Activated CD4-positive, alpha-beta T cell treated with anti-CD3 and anti-CD28 coated beads, Interleukin-2, amount 10 ng/mL, durations not matched to agents 24 days and 14 days (primary cell): Measurements from ENCODE around the gene PAPOLB. TPM values are rescaled to one million over a fixed set of nuclear protein-coding genes. Genes with fewer than 3 reads are reported as not detected.

Experiments used
- DNase-seq: peaks from one replicate; pipeline ENCODE4 v3.0.0; 2022
- H3K27ac Mint-ChIP-seq: one replicate; pipeline ENCODE4 v1.8.0; 2022; ENCODE audit warnings: mild to moderate bottlenecking, mixed read lengths
- H3K27me3 Mint-ChIP-seq: one replicate; pipeline ENCODE4 v1.8.0; 2022; ENCODE audit warnings: mixed read lengths
- H3K36me3 Mint-ChIP-seq: one replicate; pipeline ENCODE4 v1.8.0; 2022; ENCODE audit warnings: low read depth, mild to moderate bottlenecking, mixed read lengths
- H3K4me1 Mint-ChIP-seq: one replicate; pipeline ENCODE4 v1.8.0; 2021; ENCODE audit warnings: mixed read lengths
- H3K4me3 Mint-ChIP-seq: one replicate; pipeline ENCODE4 v1.8.0; 2022; ENCODE audit warnings: mild to moderate bottlenecking, moderate library complexity, mixed read lengths
- H3K9me3 Mint-ChIP-seq: one replicate; pipeline ENCODE4 v1.8.0; 2021; ENCODE audit warnings: mixed read lengths
- intact Hi-C: fragments of 100-400 bp; cut with micrococcal nuclease; formaldehyde crosslinking; loops from one replicate; pipeline ENCODE4 v1.15.1; 2023
- total RNA-seq: library from RNA; stranded (reverse); gene quantifications from 2 replicates; pipeline ENCODE4 v1.2.3, GENCODE V29; 2022

The PAPOLB gene
- total RNA-seq, 1 donor from 2014 or later: not detected

DNA sequence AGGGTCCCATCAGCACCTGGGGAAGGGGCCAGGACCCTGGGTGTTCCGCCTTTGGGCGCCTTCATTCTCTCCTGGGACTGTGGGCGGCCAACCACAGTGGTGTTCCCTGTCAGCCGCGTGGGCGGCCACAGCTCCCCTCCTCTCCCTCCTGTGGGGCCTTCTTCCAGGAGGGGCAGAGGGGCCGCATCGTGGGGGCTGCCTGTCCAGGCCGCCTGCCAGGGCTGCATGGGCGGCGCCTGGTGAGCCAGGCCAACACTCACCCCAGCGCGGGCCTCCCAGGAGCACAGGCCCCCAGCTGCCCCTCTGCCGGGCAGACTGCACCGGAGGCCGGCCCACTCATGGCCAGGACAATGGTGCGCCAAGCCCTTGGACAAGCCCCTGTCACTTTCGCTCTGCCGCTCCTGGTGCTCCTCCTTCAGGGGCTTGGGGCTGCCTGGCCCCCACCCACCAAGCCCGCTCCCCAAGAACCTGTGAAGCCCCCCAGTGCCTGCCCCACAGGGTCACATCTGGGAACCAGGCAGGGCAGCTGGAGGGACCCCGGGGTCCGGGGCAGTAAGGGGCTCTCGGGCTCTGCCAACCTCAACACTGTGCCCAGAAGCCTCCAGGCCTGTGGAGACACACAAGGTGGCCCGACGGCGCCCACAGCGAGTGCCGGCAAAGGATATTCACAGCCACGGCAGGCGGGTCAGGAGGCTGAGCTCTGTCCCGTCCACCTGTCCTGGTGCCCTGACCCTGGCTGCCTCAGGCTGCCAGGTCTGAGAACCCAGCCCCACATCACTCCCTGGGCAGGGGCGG is 43.6 kb downstream of the PAPOLB start:
- no peaks in the 10 kb centered on the region for H3K4me1 Mint-ChIP-seq
- no peak overlapping the region for H3K4me3 Mint-ChIP-seq
- H3K9me3 Mint-ChIP-seq: peaks cover 3% of the 10 kb centered on the region
- H3K27ac Mint-ChIP-seq: no peak overlapping the region
- H3K27me3 Mint-ChIP-seq: peaks cover 9% of the 10 kb centered on the region
- no peaks in the 10 kb centered on the region for H3K36me3 Mint-ChIP-seq
- intact Hi-C loops: no loop called here
- no peak for DNase-seq

DNA sequence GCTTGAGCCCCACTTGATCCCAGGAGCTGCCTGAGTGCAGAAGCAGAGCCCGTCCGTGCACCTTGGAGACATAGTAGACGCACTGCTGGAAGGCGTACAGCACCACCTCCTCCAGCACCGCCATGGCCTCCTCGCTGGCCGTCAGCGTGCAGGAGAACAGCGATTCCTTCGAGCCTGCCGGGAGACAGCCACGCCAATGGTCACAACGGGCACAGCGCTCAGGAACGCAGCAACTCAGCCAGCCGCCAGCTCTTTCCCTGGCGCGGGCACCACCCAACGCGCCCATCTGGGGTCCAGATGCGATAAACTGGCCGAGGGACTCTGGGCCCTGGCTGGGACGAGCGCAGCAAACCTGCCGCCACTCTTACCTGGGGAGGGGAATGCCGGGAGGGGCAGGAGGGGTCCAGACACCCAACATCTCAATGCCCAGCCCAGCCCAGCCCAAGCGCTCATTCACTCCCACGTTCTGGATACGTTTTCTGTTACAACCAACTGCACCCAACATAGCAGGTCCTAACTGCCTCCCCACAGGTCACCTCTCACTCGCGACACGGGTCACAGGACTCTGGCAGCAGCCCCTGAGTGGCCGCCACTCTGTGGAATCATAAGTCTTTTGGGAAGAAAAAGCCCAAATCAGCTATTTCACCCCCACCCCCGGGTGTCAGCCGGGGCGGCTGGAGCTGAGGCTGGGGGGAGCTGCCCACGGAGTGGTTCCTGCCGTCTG is 44.5 kb downstream of the PAPOLB start:
- no peak for DNase-seq
- H3K36me3 Mint-ChIP-seq: no peaks in the 10 kb centered on the region
- intact Hi-C loops: no loop called here
- H3K4me1 Mint-ChIP-seq: no peaks in the 10 kb centered on the region
- H3K4me3 Mint-ChIP-seq: no peak overlapping the region
- H3K27me3 Mint-ChIP-seq: peaks cover 14% of the 10 kb centered on the region
- H3K27ac Mint-ChIP-seq: no peak overlapping the region
- H3K9me3 Mint-ChIP-seq: peaks cover 9% of the 10 kb centered on the region

DNA sequence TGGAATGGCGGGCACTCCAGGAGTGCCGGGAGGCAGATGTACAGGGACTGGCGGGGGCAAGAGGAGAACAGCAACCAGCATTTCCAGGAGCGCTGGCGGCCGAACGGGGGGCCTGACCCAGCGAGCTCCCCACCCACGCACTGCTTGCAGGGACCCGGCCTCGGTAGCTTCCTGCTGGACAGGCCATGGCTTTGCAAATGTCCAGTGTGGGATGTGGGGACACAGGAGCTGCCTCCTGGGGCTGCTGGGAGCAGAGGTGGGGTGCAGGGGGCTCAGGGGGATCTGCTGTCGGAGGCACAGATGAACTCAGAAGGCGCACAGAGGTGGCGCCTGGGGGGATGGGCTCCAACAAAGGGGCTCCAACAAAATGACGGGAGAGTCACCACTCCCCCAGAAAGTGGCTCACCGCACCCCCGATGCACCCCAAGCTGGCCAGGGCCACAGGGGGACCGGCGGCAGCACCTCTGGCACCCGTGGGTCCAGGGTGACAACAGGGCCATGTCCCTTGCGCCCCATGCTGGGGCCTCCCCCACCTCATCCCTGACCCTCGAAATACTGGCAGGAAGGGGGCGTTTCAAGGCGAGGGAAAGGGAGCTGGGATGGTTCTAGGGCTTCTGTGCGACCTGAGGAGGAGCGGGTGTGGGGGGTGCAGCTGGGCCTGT is 45.3 kb downstream of the PAPOLB start:
- peaks cover 9% of the 10 kb centered on the region for H3K9me3 Mint-ChIP-seq
- no peak overlapping the region for H3K4me3 Mint-ChIP-seq
- H3K36me3 Mint-ChIP-seq: no peaks in the 10 kb centered on the region
- no peak for DNase-seq
- peaks cover 14% of the 10 kb centered on the region for H3K27me3 Mint-ChIP-seq
- no peak overlapping the region for H3K27ac Mint-ChIP-seq
- intact Hi-C loops: no loop called here
- no peaks in the 10 kb centered on the region for H3K4me1 Mint-ChIP-seq

DNA sequence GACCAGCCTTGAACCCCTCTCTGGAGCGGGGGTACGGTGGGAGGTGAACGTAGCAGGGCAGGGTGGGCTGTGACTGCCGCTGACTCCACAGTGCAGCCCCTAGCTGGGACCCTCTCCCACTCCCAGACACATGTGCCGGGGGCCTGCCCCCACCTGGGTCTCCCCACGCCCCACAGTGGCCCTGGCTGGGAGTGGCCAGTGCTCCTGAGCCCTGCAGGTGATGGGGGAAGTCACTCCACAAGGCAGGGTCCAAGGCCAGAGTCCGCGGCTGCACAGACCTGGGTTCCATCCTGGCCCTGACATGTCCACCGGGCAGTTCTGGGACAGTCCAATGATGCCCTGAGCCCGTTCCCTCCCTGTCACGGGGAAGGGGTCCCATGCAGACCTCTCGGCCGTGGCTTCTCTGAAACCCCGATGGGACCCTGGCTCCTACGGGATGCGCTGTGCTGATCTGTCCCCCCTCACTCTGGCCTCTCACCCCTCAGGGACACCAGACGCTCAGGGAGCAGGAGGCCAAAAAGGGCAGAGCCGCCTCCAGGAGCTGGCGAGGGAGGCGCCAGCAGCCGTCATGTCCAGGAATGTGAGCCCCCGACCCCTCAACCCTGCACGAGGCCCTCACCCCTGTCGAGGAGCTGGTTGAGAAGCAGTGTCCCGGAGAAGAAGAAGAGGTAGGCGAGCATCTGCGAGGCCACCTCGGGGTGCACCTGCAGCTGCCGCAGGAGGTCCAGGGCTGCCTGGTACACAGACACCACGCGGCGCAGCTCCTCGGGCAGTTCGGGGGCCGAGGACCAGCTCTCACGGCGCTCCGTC is 46.0 kb downstream of the PAPOLB start:
- no peak for DNase-seq
- intact Hi-C loops: no loop called here
- no peak overlapping the region for H3K4me3 Mint-ChIP-seq
- peaks cover 9% of the 10 kb centered on the region for H3K9me3 Mint-ChIP-seq
- H3K27me3 Mint-ChIP-seq: peaks cover 14% of the 10 kb centered on the region
- no peak overlapping the region for H3K27ac Mint-ChIP-seq
- H3K4me1 Mint-ChIP-seq: no peaks in the 10 kb centered on the region
- no peaks in the 10 kb centered on the region for H3K36me3 Mint-ChIP-seq

DNA sequence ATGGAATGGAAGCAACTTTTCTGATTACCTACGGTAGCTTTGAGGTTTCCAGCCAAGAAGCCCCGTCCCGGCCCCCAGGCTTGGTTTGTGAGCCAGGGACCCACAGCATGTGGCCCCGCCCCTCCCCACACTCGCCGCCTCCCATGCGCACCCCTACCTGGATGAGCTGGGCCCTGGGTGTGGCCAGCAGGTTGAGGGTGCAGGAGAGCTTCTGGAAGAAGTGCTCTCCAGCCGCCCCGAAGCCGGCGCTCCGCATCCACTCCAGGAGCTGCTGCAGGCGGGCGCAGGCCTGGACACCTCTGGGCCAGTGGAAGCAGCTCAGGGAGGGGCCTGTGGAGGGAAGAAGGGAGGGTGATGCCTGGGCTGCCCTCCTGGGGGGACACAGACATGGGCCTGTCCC is 46.7 kb downstream of the PAPOLB start:
- H3K4me3 Mint-ChIP-seq: no peak overlapping the region
- H3K4me1 Mint-ChIP-seq: no peaks in the 10 kb centered on the region
- peaks cover 9% of the 10 kb centered on the region for H3K9me3 Mint-ChIP-seq
- intact Hi-C loops: no loop called here
- H3K27ac Mint-ChIP-seq: no peak overlapping the region
- DNase-seq: no peak
- no peaks in the 10 kb centered on the region for H3K36me3 Mint-ChIP-seq
- H3K27me3 Mint-ChIP-seq: peaks cover 17% of the 10 kb centered on the region

DNA sequence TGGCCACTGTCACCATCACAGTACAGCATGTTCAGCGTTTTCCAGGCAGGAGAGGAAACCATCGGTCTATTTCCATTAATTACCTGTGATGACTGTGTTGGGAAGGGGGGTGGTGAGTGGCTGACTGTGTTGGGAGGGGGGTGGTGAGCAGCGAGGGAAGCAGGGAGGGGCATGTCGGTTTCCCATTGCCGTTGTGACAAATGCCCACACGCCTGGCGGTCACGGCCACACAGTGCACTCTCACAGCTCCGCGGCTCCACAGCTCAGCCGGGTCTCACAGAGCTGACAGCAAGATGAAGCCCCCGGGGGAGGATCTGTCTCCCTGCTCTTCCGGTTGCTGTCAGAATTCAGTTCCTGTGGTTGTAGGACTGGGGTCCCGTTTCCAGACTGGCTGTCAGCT is 47.4 kb downstream of the PAPOLB start:
- H3K4me3 Mint-ChIP-seq: no peak overlapping the region
- no peak overlapping the region for H3K27ac Mint-ChIP-seq
- H3K36me3 Mint-ChIP-seq: no peaks in the 10 kb centered on the region
- intact Hi-C loops: no loop called here
- no peak for DNase-seq
- H3K4me1 Mint-ChIP-seq: no peaks in the 10 kb centered on the region
- H3K9me3 Mint-ChIP-seq: peaks cover 9% of the 10 kb centered on the region
- peaks cover 18% of the 10 kb centered on the region for H3K27me3 Mint-ChIP-seq

DNA sequence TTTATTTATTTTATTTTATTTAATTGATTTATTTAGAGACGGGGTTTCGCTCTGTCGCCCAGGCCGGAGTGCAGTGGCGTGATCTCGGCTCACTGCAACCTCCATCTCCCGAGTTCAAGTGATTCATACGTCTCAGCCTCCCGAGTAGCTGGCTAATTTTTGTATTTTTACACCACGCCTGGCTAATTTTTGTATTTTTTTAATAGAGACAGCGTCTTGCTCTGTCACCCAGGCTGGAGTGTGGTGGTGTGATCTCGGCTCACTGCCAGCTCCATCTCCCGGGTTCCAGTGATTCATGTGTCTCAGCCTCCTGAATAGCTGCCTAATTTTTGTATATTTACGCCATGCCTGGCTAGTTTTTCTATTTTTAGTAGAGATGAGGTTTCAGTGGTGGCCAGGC is 52.2 kb downstream of the PAPOLB start:
- intact Hi-C loops: no loop called here
- peaks cover 9% of the 10 kb centered on the region for H3K9me3 Mint-ChIP-seq
- H3K27me3 Mint-ChIP-seq: peaks cover 41% of the 10 kb centered on the region
- DNase-seq: no peak
- H3K27ac Mint-ChIP-seq: no peak overlapping the region
- no peak overlapping the region for H3K4me3 Mint-ChIP-seq
- H3K4me1 Mint-ChIP-seq: no peaks in the 10 kb centered on the region
- no peaks in the 10 kb centered on the region for H3K36me3 Mint-ChIP-seq

DNA sequence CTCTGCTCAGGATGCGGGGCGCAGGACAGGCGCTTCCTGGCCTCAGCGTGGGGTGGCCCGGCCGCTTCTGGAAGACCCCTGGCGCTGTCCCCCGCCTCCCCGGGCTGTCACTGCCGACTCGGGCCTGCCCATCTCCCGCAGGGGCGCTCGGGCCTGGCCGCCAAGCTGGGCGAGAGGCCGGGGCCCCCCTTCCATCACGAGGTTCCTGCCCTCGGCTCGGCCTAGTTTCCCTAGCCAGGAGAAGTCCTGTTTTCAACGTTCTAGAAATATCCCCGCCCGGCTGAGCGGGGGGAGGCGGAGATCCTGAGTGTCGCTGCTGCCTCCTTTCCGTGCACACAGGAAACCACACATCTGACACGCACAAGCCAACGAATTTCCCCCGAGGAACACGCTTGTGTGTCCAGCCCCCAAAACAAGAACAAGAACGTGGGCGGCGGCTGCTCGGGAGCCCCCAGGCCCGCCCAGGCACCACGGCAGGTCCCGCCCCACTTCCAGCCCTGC is 52.7 kb downstream of the PAPOLB start:
- Mint-ChIP-seq H3K9me3 (peaks cover 9% of the 10 kb centered on the region), H3K27me3 (peaks cover 40% of the 10 kb centered on the region), H3K4me3 (peak overlapping the region; percentile 76), H3K27ac (no peak overlapping the region), H3K36me3 (no peaks in the 10 kb centered on the region), H3K4me1 (no peaks in the 10 kb centered on the region)
- peak; percentile 73 for DNase-seq
- intact Hi-C loops: no loop called here

DNA sequence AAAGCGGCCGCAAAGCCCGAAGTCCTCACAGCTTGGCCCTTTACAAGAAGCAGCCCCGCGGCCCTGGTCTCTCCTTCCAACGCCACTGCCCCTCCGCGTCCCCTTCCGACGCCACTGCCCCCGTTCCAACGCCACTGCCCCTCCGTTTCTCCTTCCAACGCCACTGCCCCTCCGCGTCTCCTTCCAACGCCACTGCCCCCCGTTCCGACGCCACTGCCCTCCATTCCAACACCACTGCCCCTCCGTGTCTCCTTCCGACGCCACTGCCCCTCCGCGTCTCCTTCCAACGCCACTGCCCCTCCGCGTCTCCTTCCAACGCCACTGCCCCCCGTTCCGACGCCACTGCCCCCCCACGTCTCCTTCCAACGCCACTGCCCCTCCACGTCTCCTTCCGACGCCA is 53.3 kb downstream of the PAPOLB start:
- H3K4me3 Mint-ChIP-seq: no peak overlapping the region

DNA sequence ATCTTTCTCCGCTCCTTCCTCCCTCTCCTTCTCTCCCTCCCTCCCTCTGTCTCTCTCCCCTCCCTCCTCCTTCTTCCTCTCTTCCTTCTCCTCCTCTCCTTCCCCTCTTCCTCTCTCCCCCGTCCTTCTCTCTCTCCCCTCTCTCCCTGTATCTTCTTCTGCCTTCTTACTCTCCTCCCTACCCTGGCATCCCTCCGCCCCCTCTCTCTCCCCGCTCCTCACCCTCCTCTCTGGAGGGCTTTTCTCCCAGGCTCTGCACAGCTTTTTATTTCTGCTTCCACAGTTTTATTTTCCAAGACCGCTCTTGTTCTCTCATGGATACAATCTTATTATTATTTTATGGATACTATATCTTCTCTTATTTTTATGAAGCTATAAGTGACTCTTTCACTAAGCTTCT is 53.8 kb downstream of the PAPOLB start:
- peaks cover 5% of the 10 kb centered on the region for H3K9me3 Mint-ChIP-seq
- no peak overlapping the region for H3K4me3 Mint-ChIP-seq
- no peaks in the 10 kb centered on the region for H3K36me3 Mint-ChIP-seq
- H3K27me3 Mint-ChIP-seq: peaks cover 31% of the 10 kb centered on the region
- H3K4me1 Mint-ChIP-seq: no peaks in the 10 kb centered on the region
- no peak overlapping the region for H3K27ac Mint-ChIP-seq
- intact Hi-C loops: no loop called here
- DNase-seq: no peak

More for the DNA sequence above, 53.3 kb downstream of the PAPOLB start:
- Mint-ChIP-seq H3K9me3 (peaks cover 9% of the 10 kb centered on the region), H3K4me1 (no peaks in the 10 kb centered on the region), H3K27me3 (peaks cover 36% of the 10 kb centered on the region), H3K36me3 (no peaks in the 10 kb centered on the region), H3K27ac (no peak overlapping the region)
- intact Hi-C loops: no loop called here
- DNase-seq: no peak

Other genes with a start within 250 kb of the PAPOLB start
- 36.6 TPM in 2 replicates for gene FOXK1, start 179.7 kb downstream of the PAPOLB start, total RNA-seq
- 42.2 and 44.4 TPM in 2 replicates for gene AP5Z1, start 86.4 kb downstream of the PAPOLB start, total RNA-seq
- gene RADIL, start 21.7 kb upstream of the PAPOLB start, total RNA-seq: 0.14 and 0.26 TPM in 2 replicates
- gene MMD2, start 97.2 kb upstream of the PAPOLB start, total RNA-seq: not detected in 2 replicates
- gene RBAK, start 183.8 kb upstream of the PAPOLB start, total RNA-seq: 13.6 and 14.2 TPM in 2 replicates